K562 (cell line): ENCODE results near the gene AMBRA1.

Source experiments
- CTCF ChIP-seq, 3 experiments: IDR thresholded peaks in 2 of 3; conservative IDR thresholded peaks in 1 of 3; 2 replicates each; pipeline ENCODE4 v1.5.1; 2011 to 2012; ENCODE audit warnings: low read length in 3 of 3, mild to moderate bottlenecking in 3 of 3, control low read depth in 2 of 3, improper control_type of control experiment in 1 of 3, inconsistent platforms in 1 of 3, low read depth in 1 of 3, mixed read lengths in 1 of 3, moderate library complexity in 1 of 3; ENCODE audit not compliant: insufficient read depth in 2 of 3
- EP300 ChIP-seq: IDR thresholded peaks from 2 replicates; pipeline ENCODE4 v1.6.1; 2012; ENCODE audit warnings: low read length, improper control_type of control experiment
- FOXA3 ChIP-seq, 2 experiments: fragments of 450-650 bp in 1 of 2; sonication (generic) in 1 of 2; formaldehyde crosslinking; IDR thresholded peaks in 1 of 2; conservative IDR thresholded peaks in 1 of 2; 2 replicates each; pipeline versions ENCODE4 v1.4.0 to v1.8.0; 2020 to 2022; ENCODE audit warnings: mild to moderate bottlenecking in 2 of 2, missing genetic modification reagents in 1 of 2
- HDAC6 ChIP-seq: IDR thresholded peaks from 2 replicates; pipeline ENCODE4 v1.6.1; 2012; ENCODE audit warnings: low read depth, mild to moderate bottlenecking, control low read depth, inconsistent platforms, low read length, moderate library complexity
- POLR2A ChIP-seq: fragments of 450-650 bp; conservative IDR thresholded peaks from 2 replicates; pipeline ENCODE4 v1.6.1; 2016
- PRPF4 ChIP-seq: fragments of 200-400 bp; formaldehyde crosslinking; IDR thresholded peaks from one replicate; pipeline ENCODE4 v1.6.1; 2017; ENCODE audit warnings: low read length, low read depth, mild to moderate bottlenecking; ENCODE audit not compliant: insufficient read depth, poor library complexity, severe bottlenecking
- ZKSCAN8 ChIP-seq: fragments of 200-800 bp; sonication (Bioruptor generic); IDR thresholded peaks from 2 replicates; pipeline ENCODE4 v1.6.1; 2016; ENCODE audit warnings: missing genetic modification characterization, missing compliant biosample characterization

DNA sequence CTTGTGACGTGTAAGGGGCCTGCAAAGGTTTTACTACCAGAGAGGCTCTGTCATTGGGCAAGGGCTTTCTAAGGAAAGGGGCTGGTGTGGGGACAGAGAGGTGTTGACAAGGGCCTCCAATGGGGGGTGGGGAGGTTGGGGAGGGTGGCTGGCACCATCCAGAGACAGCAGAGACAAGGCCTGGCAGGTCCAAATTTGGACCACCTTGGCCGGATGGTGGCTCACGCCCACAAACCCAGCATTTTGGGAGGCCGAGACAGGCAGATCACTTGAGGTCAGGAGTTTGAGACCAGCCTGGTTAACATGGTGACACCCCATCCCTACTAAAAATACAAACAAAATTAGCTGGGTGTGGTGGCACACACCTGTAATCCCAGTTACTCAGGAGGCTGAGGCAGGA lies 200.1 kb downstream of the AMBRA1 start:
- no peak for TF ChIP-seq HDAC6
- TF ChIP-seq CTCF (IDR thresholded peaks at IDR 0.05 in 2 of 3, conservative IDR thresholded peaks at IDR 0.05 in 1 of 3; ENCODE audit: insufficient read depth in 2 of 3, low read depth in 1 of 3, low read length in 3 of 3): no peak
- TF ChIP-seq FOXA3 (CRISPR knock-in tag; conservative IDR thresholded peaks at IDR 0.05 in 1 of 2, IDR thresholded peaks at IDR 0.05 in 1 of 2): no peak
- TF ChIP-seq EP300: no peak
- TF ChIP-seq PRPF4: no peak
- no peak for TF ChIP-seq POLR2A
- TF ChIP-seq ZKSCAN8 (CRISPR knock-in tag): no peak
